IMR-90 (cell line): Measurements from ENCODE around the gene TRPM7. TPM values are rescaled to one million over a fixed set of nuclear protein-coding genes. Genes with fewer than 3 reads are reported as not detected.

Source experiments
- ATAC-seq: fragments of 200-7000 bp; cut with Tn5 transposase; 2 replicates; pipeline ENCODE4 v1.9.1; 2020; ENCODE audit warnings: low read depth, mild to moderate bottlenecking, moderate library complexity
- BruUV-seq: library from RNA; stranded (reverse); fragments of 400-500 nt; replicated peaks from 2 replicates; lab custom pipeline; 2021; lab: Mats Ljungman, UMichigan
- CTCF ChIA-PET: fragments of 300-600 bp; formaldehyde crosslinking; extraction: SDS; loops from one replicate; lab custom pipeline; 2021; ENCODE audit warnings: antibody characterized with exemption; lab: Yijun Ruan, JAX
- POLR2A ChIA-PET: fragments of 300-600 bp; sonication (Branson Sonifier 250); formaldehyde crosslinking; loops from one replicate; lab custom pipeline; 2022; ENCODE audit warnings: antibody characterized with exemption; ENCODE audit not compliant: unreplicated experiment; lab: Charles Lee
- DNase-seq: peaks from one replicate; pipeline ENCODE4 v3.0.0; 2013
- H2AFZ ChIP-seq: replicated peaks from 2 replicates; pipeline ENCODE3; 2013; ENCODE audit warnings: low read length, mild to moderate bottlenecking; ENCODE audit not compliant: poor library complexity
- H2AK5ac ChIP-seq: 2 replicates; pipeline ENCODE4 v1.6.1; 2013; ENCODE audit warnings: low read depth, low read length, inconsistent platforms
- H2AK9ac ChIP-seq: replicated peaks from 2 replicates; pipeline ENCODE3; 2013; ENCODE audit warnings: mild to moderate bottlenecking, low read depth, low read length, moderate library complexity; ENCODE audit not compliant: poor library complexity
- H2BK120ac ChIP-seq: 2 replicates; pipeline ENCODE4 v1.6.1; 2013; ENCODE audit warnings: low read depth, low read length, inconsistent platforms
- H2BK15ac ChIP-seq: 3 replicates; pipeline ENCODE4 v1.6.1; 2013; ENCODE audit warnings: low read depth, low read length, inconsistent platforms
- H2BK20ac ChIP-seq: 2 replicates; pipeline ENCODE4 v1.6.1; 2013; ENCODE audit warnings: low read depth, mild to moderate bottlenecking, inconsistent platforms, low read length, moderate library complexity
- H2BK5ac ChIP-seq: 2 replicates; pipeline ENCODE4 v1.6.1; 2013; ENCODE audit warnings: mild to moderate bottlenecking, low read depth, low read length, inconsistent platforms; ENCODE audit not compliant: poor library complexity, severe bottlenecking
- H3K14ac ChIP-seq: replicated peaks from 2 replicates; pipeline ENCODE4 v1.6.1; 2013; ENCODE audit warnings: low read depth, low read length, inconsistent platforms
- H3K18ac ChIP-seq: 2 replicates; pipeline ENCODE4 v1.6.1; 2013; ENCODE audit warnings: low read depth, low read length, control low read depth
- H3K23ac ChIP-seq: 2 replicates; pipeline ENCODE4 v1.6.1; 2013; ENCODE audit warnings: low read depth, low read length, inconsistent platforms
- H3K27ac ChIP-seq: 2 replicates; pipeline ENCODE4 v1.5.1; 2013; ENCODE audit warnings: mild to moderate bottlenecking, control low read depth, low read length; ENCODE audit not compliant: insufficient read depth
- H3K27me3 ChIP-seq: 2 replicates; pipeline ENCODE4 v1.6.1; 2013; ENCODE audit warnings: low read length; ENCODE audit not compliant: control insufficient read depth, insufficient read depth
- H3K36me3 ChIP-seq: 2 replicates; pipeline ENCODE4 v1.6.1; 2013; ENCODE audit warnings: low read length, mixed read lengths; ENCODE audit not compliant: control insufficient read depth, insufficient read depth
- H3K4ac ChIP-seq: 2 replicates; pipeline ENCODE4 v1.6.1; 2013; ENCODE audit warnings: low read depth, low read length, inconsistent platforms
- H3K4me1 ChIP-seq: 2 replicates; pipeline ENCODE4 v1.6.1; 2013; ENCODE audit warnings: low read length, mixed read lengths; ENCODE audit not compliant: control insufficient read depth, insufficient read depth
- H3K4me2 ChIP-seq: 2 replicates; pipeline ENCODE4 v1.6.1; 2013; ENCODE audit warnings: low read depth, mild to moderate bottlenecking, control low read depth, low read length, moderate library complexity
- H3K4me3 ChIP-seq: 2 replicates; pipeline ENCODE4 v1.5.1; 2013; ENCODE audit warnings: low read depth, mild to moderate bottlenecking, control low read depth, low read length, moderate library complexity; ENCODE audit not compliant: insufficient read depth
- H3K56ac ChIP-seq: 2 replicates; pipeline ENCODE4 v1.6.1; 2013; ENCODE audit warnings: low read length, inconsistent platforms; ENCODE audit not compliant: insufficient read depth; ENCODE audit errors: extremely low read depth
- H3K79me1 ChIP-seq, 2 experiments: 2 replicates each; pipeline ENCODE4 v1.6.1; 2013; ENCODE audit warnings: low read length in 2 of 2, inconsistent platforms in 1 of 2, low read depth in 1 of 2
- H3K9ac ChIP-seq: 2 replicates; pipeline ENCODE4 v1.6.1; 2013; ENCODE audit warnings: low read depth, low read length, control low read depth
- H3K9me1 ChIP-seq: 2 replicates; pipeline ENCODE4 v1.6.1; 2013; ENCODE audit warnings: low read length, inconsistent platforms; ENCODE audit not compliant: insufficient read depth
- H3K9me3 ChIP-seq: 2 replicates; pipeline ENCODE4 v1.6.1; 2013; ENCODE audit warnings: low read length; ENCODE audit not compliant: control insufficient read depth, insufficient read depth
- H4K20me1 ChIP-seq: 2 replicates; pipeline ENCODE4 v1.6.1; 2013; ENCODE audit warnings: low read length, inconsistent platforms; ENCODE audit not compliant: insufficient read depth
- H4K5ac ChIP-seq: 2 replicates; pipeline ENCODE4 v1.6.1; 2013; ENCODE audit warnings: mild to moderate bottlenecking, low read depth, low read length, control low read depth
- H4K8ac ChIP-seq, 2 experiments: 2 replicates each; pipeline ENCODE4 v1.6.1; 2013; ENCODE audit warnings: low read depth in 2 of 2, low read length in 2 of 2, control low read depth in 1 of 2, inconsistent platforms in 1 of 2
- H4K91ac ChIP-seq: 2 replicates; pipeline ENCODE4 v1.6.1; 2013; ENCODE audit warnings: low read depth, low read length, inconsistent platforms; ENCODE audit not compliant: insufficient read depth
- CEBPB ChIP-seq: IDR thresholded peaks from 2 replicates; pipeline ENCODE4 v1.6.1; 2012; ENCODE audit warnings: low read depth, low read length, improper control_type of control experiment
- FOS ChIP-seq: fragments of 150-350 bp; IDR thresholded peaks from 2 replicates; pipeline ENCODE4 v1.6.1; 2016; ENCODE audit warnings: low read depth, low read length
- WGBS, 2 experiments: methylation state at CpG; one replicate each; pipeline versions ENCODE4 v1.1.5 to v1.1.7; 2013; ENCODE audit warnings: missing lambda C conversion rate in 2 of 2; ENCODE audit not compliant: insufficient read length in 1 of 2; ENCODE audit errors: extremely low coverage in 2 of 2; 5-methylcytosine and 5-hydroxymethylcytosine counted together
- dilution Hi-C: fragments of 300-500 bp; cut with HindIII; formaldehyde crosslinking; loops from one replicate; pipeline ENCODE4 v1.14.3; 2018; ENCODE audit warnings: low sequenced_read_pairs; ENCODE audit not compliant: unreplicated experiment
- in situ Hi-C: fragments of 300-500 bp; cut with MboI; formaldehyde crosslinking; loops from 3 replicates; pipeline ENCODE4 v1.14.3; 2019; ENCODE audit warnings: low sequenced_read_pairs, inconsistent platforms, mixed read lengths
- intact Hi-C: fragments of 100-400 bp; cut with micrococcal nuclease; formaldehyde crosslinking; loops from 2 replicates; pipeline ENCODE4 v1.10.0; 2022
- polyA plus RNA-seq, 3 experiments: library from polyadenylated mRNA; depleted of rRNA; stranded (reverse); fragments of >200 nt; gene quantifications; 2 replicates each; pipeline ENCODE4 v1.2.3, GENCODE V29; 2012; ENCODE audit warnings: low replicate concordance in 1 of 3
- total RNA-seq: library from RNA; depleted of rRNA; stranded (reverse); fragments of >200 nt; gene quantifications from 2 replicates; pipeline ENCODE4 v1.2.3, GENCODE V29; 2012

Gene TRPM7
- total and polyA plus RNA-seq, 2 of the 4 experiments (the other 2 are of a cell fraction), result 10.6 to 27.8 TPM

GRCh38 chr15:50542887-50543210 is 143.7 kb downstream of the TRPM7 start:
- Histone ChIP-seq H2AFZ (no peak overlapping the region), H3K27me3 (no peaks in the 10 kb centered on the region), H3K56ac (no peak overlapping the region), H2BK15ac (no peak overlapping the region), H3K36me3 (no peaks in the 10 kb centered on the region), H3K9me1 (peaks cover 3% of the 10 kb centered on the region; the same call in 1 of the 2 replicates), H3K4me3 (no peak overlapping the region), H3K14ac (no peak overlapping the region), H4K91ac (no peak overlapping the region), H3K4me1 (peaks cover 9% of the 10 kb centered on the region), H2AK5ac (no peak overlapping the region), H2BK120ac (no peak overlapping the region), H4K5ac (no peak overlapping the region), H3K23ac (no peak overlapping the region), H3K9me3 (no peaks in the 10 kb centered on the region), H3K18ac (no peak overlapping the region), H2AK9ac (no peak overlapping the region), H3K4ac (no peak overlapping the region), H3K79me1 (no peaks in the 10 kb centered on the region), H2BK20ac (no peak overlapping the region), H3K27ac (no peak overlapping the region), H2BK5ac (no peak overlapping the region), H3K4me2 (peak overlapping the region; percentile 59; the same call in 1 of the 2 replicates), H4K20me1 (no peaks in the 10 kb centered on the region), H3K9ac (no peak overlapping the region), H4K8ac (no peak overlapping the region)
- dilution Hi-C loops (no loop called here), intact Hi-C loops (no loop called here), in situ Hi-C loops (no loop called here)
- peak; percentile 52; the same call in 1 of the 2 replicates for TF ChIP-seq CEBPB
- TF ChIP-seq FOS, result no peak
- WGBS, 2 experiments, result no CpG with 5 or more reads among the region's 2 CpGs
- BruUV-seq, result no TSS peak
- CTCF ChIA-PET, result no interaction called here
- ATAC-seq, result peak; percentile 60
- DNase-seq, result peak; percentile 64
- POLR2A ChIA-PET, result no interaction called here
